GM23338 (cell line): ENCODE data around the gene ABCA13. TPM values are rescaled to one million over a fixed set of nuclear protein-coding genes. Genes with fewer than 3 reads are reported as not detected.

Source experiments
- ATAC-seq: fragments of 200-7000 bp; cut with Tn5 transposase; 3 replicates; pipeline ENCODE4 v1.9.1; 2020
- DNase-seq: peaks from one replicate; pipeline ENCODE4 v3.0.0-alpha.2; 2015; ENCODE audit warnings: low spot score
- H2AFZ ChIP-seq: fragments of 200-600 bp; sonication (generic); 2 replicates; pipeline ENCODE4 v1.8.0; 2016; ENCODE audit warnings: antibody characterized with exemption, mild to moderate bottlenecking, moderate library complexity
- H3F3A ChIP-seq: fragments of 200-600 bp; sonication (generic); replicated peaks from 2 replicates; pipeline ENCODE4 v1.8.0; 2017; ENCODE audit warnings: antibody characterized with exemption, mixed run types, low read depth
- H3K27ac ChIP-seq: fragments of 200-600 bp; sonication (generic); 2 replicates; pipeline ENCODE4 v1.6.1; 2016; ENCODE audit warnings: low read depth
- H3K27me3 ChIP-seq: fragments of 200-600 bp; sonication (generic); 2 replicates; pipeline ENCODE4 v1.8.0; 2016; ENCODE audit warnings: mild to moderate bottlenecking, mixed run types, moderate library complexity; ENCODE audit not compliant: insufficient read depth
- H3K36me3 ChIP-seq: fragments of 200-600 bp; sonication (generic); 2 replicates; pipeline ENCODE4 v1.8.0; 2016; ENCODE audit warnings: mild to moderate bottlenecking; ENCODE audit not compliant: insufficient read depth
- H3K4me1 ChIP-seq: fragments of 200-600 bp; sonication (generic); 2 replicates; pipeline ENCODE4 v1.8.0; 2016; ENCODE audit warnings: mild to moderate bottlenecking, moderate library complexity; ENCODE audit not compliant: insufficient read depth
- H3K4me2 ChIP-seq: fragments of 200-600 bp; sonication (generic); 2 replicates; pipeline ENCODE4 v1.7.1; 2017; ENCODE audit warnings: mixed run types
- H3K4me3 ChIP-seq: fragments of 200-600 bp; sonication (generic); 2 replicates; pipeline ENCODE4 v1.6.1; 2016; ENCODE audit warnings: mixed run types
- H3K79me2 ChIP-seq: fragments of 200-600 bp; sonication (generic); replicated peaks from 2 replicates; pipeline ENCODE4 v1.8.0; 2017; ENCODE audit warnings: mild to moderate bottlenecking; ENCODE audit not compliant: insufficient read depth
- H3K9me2 ChIP-seq: fragments of 200-600 bp; sonication (generic); 2 replicates; pipeline ENCODE4 v1.8.0; 2017; ENCODE audit not compliant: insufficient read depth
- H4K20me1 ChIP-seq: fragments of 200-600 bp; sonication (generic); replicated peaks from 2 replicates; pipeline ENCODE4 v1.8.0; 2017; ENCODE audit warnings: mild to moderate bottlenecking; ENCODE audit not compliant: insufficient read depth
- H3K27ac Mint-ChIP-seq: 2 replicates; pipeline ENCODE4 v1.8.0; 2020; ENCODE audit warnings: inconsistent platforms, mild to moderate bottlenecking, moderate library complexity, mixed read lengths
- H3K27me3 Mint-ChIP-seq: 3 replicates; pipeline ENCODE4 v1.8.0; 2022; ENCODE audit warnings: low read depth, mild to moderate bottlenecking, moderate library complexity, mixed read lengths, inconsistent platforms; ENCODE audit not compliant: insufficient read depth, poor library complexity
- H3K36me3 Mint-ChIP-seq: 3 replicates; pipeline ENCODE4 v1.8.0; 2021; ENCODE audit warnings: low read depth, mild to moderate bottlenecking, inconsistent platforms, moderate library complexity, mixed read lengths
- H3K4me1 Mint-ChIP-seq: 3 replicates; pipeline ENCODE4 v1.8.0; 2020; ENCODE audit warnings: mild to moderate bottlenecking, inconsistent platforms, mixed read lengths
- H3K4me3 Mint-ChIP-seq: 3 replicates; pipeline ENCODE4 v1.8.0; 2021; ENCODE audit warnings: moderate library complexity, mild to moderate bottlenecking, inconsistent platforms, mixed read lengths
- H3K9me3 Mint-ChIP-seq: 3 replicates; pipeline ENCODE4 v1.8.0; 2020; ENCODE audit warnings: moderate library complexity, mild to moderate bottlenecking, inconsistent platforms, mixed read lengths
- EZH2phosphoT487 ChIP-seq: fragments of 200-600 bp; sonication (generic); IDR thresholded peaks from one replicate; pipeline ENCODE4 v1.8.1; 2018; ENCODE audit warnings: antibody characterized with exemption; ENCODE audit not compliant: unreplicated experiment
- JUNB ChIP-seq: IDR thresholded peaks from one replicate; pipeline ENCODE4 v1.6.1; 2016; ENCODE audit warnings: antibody characterized with exemption; ENCODE audit not compliant: unreplicated experiment
- POLR2AphosphoS5 ChIP-seq: IDR thresholded peaks from 2 replicates; pipeline ENCODE4 v1.6.1; 2016; ENCODE audit warnings: antibody characterized with exemption, low read depth
- REST ChIP-seq: IDR thresholded peaks from one replicate; pipeline ENCODE4 v1.6.1; 2018; ENCODE audit warnings: antibody characterized with exemption; ENCODE audit not compliant: unreplicated experiment
- STAT1 ChIP-seq: IDR thresholded peaks from one replicate; pipeline ENCODE4 v1.6.1; 2016; ENCODE audit warnings: antibody characterized with exemption; ENCODE audit not compliant: unreplicated experiment
- ZNF114 ChIP-seq: fragments of 250-450 bp; sonication (Bioruptor Pico); IDR thresholded peaks from 2 replicates; pipeline ENCODE4 v1.5.0; 2020; ENCODE audit warnings: mild to moderate bottlenecking, moderate library complexity
- ZNF331 ChIP-seq: fragments of 250-450 bp; sonication (Bioruptor Pico); IDR thresholded peaks from 2 replicates; pipeline ENCODE4 v1.5.0; 2020; ENCODE audit warnings: low read depth, mild to moderate bottlenecking, moderate library complexity
- ZNF462 ChIP-seq: fragments of 250-450 bp; sonication (Bioruptor Pico); IDR thresholded peaks from 2 replicates; pipeline ENCODE4 v1.5.0; 2020; ENCODE audit warnings: mild to moderate bottlenecking, moderate library complexity
- polyA plus RNA-seq: library from polyadenylated mRNA; unstranded; fragments of >200 nt; fragmentation: Nextera tagmentation; extraction: Ambion mirVana; gene quantifications from 2 replicates; pipeline ENCODE4 v1.2.1, GENCODE V29; 2016
- total RNA-seq: library from RNA; depleted of rRNA; stranded (reverse); fragments of >200 nt; shearing (Covaris generic); gene quantifications from 2 replicates; pipeline ENCODE4 v1.2.3, GENCODE V29; 2014

Gene ABCA13
- total and polyA plus RNA-seq, 2 experiments from 2014 or later: 0.21 TPM; not detected in 1

GRCh38 chr7:48141521-48141920, 29.7 kb upstream of the ABCA13 start:
- Histone ChIP-seq H2AFZ (no peak overlapping the region), H3K27ac (no peak overlapping the region), H4K20me1 (no peaks in the 10 kb centered on the region), H3F3A (no peaks in the 10 kb centered on the region), H3K4me2 (no peak overlapping the region), H3K9me2 (no peaks in the 10 kb centered on the region; the same call in 1 of the 2 replicates), H3K79me2 (no peaks in the 10 kb centered on the region), H3K4me1 (peaks cover 8% of the 10 kb centered on the region; the same call in 1 of the 2 replicates), H3K4me3 (no peak overlapping the region), H3K27me3 (no peaks in the 10 kb centered on the region), H3K36me3 (peaks cover 3% of the 10 kb centered on the region; the same call in 1 of the 2 replicates)
- DNase-seq (no peak), ATAC-seq (no peak)
- TF ChIP-seq JUNB (no peak), ZNF331 (CRISPR knock-in tag) (no peak), EZH2phosphoT487 (no peak), ZNF462 (CRISPR knock-in tag) (no peak), POLR2AphosphoS5 (no peak), REST (no peak), ZNF114 (CRISPR knock-in tag) (no peak), STAT1 (no peak)
- Mint-ChIP-seq H3K27ac (no peak overlapping the region), H3K4me3 (no peak overlapping the region), H3K4me1 (peaks cover 16% of the 10 kb centered on the region), H3K9me3 (peaks cover 51% of the 10 kb centered on the region), H3K36me3 (peaks cover 47% of the 10 kb centered on the region), H3K27me3 (no peaks in the 10 kb centered on the region)
